IPS-NIHi11 (cell line): ENCODE results near the gene RNU6-9.
A peak's percentile ranks its signal among the peaks of the same experiment; 100 is the strongest.

ENCODE experiments used
- DNase-seq: peaks from one replicate; pipeline ENCODE4 v3.0.0; 2012; ENCODE audit warnings: mixed read lengths, low spot score

The RNU6-9 gene

GRCh38 chr19:919199-920050 lies 26.1 kb downstream of the RNU6-9 start:
- peak; percentile 19 for DNase-seq

- peak; percentile 43 for DNase-seq
Measured at GRCh38 chr19:920051-920864, 27.0 kb downstream of the RNU6-9 start.

- no peak for DNase-seq
Measured at GRCh38 chr19:924553-925086, 31.3 kb downstream of the RNU6-9 start.

GRCh38 chr19:925087-925525 lies 31.8 kb downstream of the RNU6-9 start:
- DNase-seq: no peak

GRCh38 chr19:925526-926322 lies 32.4 kb downstream of the RNU6-9 start, which contains the start of gene ARID3A:
Gene ARID3A, plus strand, starts transcription at chr19:926035. Its CDS starts 3,494 bp downstream, at chr19:929529.
- DNase-seq: peak; percentile 88

- no peak for DNase-seq
Measured at GRCh38 chr19:926323-926588, 33.0 kb downstream of the RNU6-9 start.

- DNase-seq: peak; percentile 76
Measured at GRCh38 chr19:926589-927350, 33.5 kb downstream of the RNU6-9 start.

- DNase-seq: peak; percentile 72
Measured at GRCh38 chr19:927351-927779, 34.1 kb downstream of the RNU6-9 start.

GRCh38 chr19:927780-928401 lies 34.6 kb downstream of the RNU6-9 start:
- DNase-seq: no peak

- DNase-seq: peak; percentile 73
Measured at GRCh38 chr19:928471-929202, 35.4 kb downstream of the RNU6-9 start.

GRCh38 chr19:929203-929890 lies 36.1 kb downstream of the RNU6-9 start:
- no peak for DNase-seq

- no peak for DNase-seq
Measured at GRCh38 chr19:929891-930258, 36.6 kb downstream of the RNU6-9 start.

- DNase-seq: no peak
Measured at GRCh38 chr19:931860-932647, 38.8 kb downstream of the RNU6-9 start.

GRCh38 chr19:932648-933552 lies 39.6 kb downstream of the RNU6-9 start:
- peak; percentile 71 for DNase-seq

- no peak for DNase-seq
Measured at GRCh38 chr19:933553-933882, 40.2 kb downstream of the RNU6-9 start.

- DNase-seq: no peak
Measured at GRCh38 chr19:934197-934840, 41.0 kb downstream of the RNU6-9 start.

- no peak for DNase-seq
Measured at GRCh38 chr19:934865-935479, 41.7 kb downstream of the RNU6-9 start.
